Smooth muscle cell (in vitro differentiated cells): Measurements from ENCODE around the gene TEX13B. TPM values are rescaled to one million over a fixed set of nuclear protein-coding genes. Genes with fewer than 3 reads are reported as not detected.

Experiments
- DNase-seq: peaks from one replicate; lab custom pipeline; 2025; ENCODE audit not compliant: unreplicated experiment; lab: John Stamatoyannopoulos, UW
- H2AFZ ChIP-seq: fragments of 200-600 bp; sonication (generic); 2 replicates; pipeline ENCODE4 v1.6.0; 2016; ENCODE audit warnings: antibody characterized with exemption, low read depth, mild to moderate bottlenecking
- H3F3A ChIP-seq: fragments of 200-600 bp; sonication (generic); 2 replicates; pipeline ENCODE4 v1.6.0; 2017; ENCODE audit warnings: antibody characterized with exemption, low read depth
- H3K27ac ChIP-seq: fragments of 200-600 bp; sonication (generic); 2 replicates; pipeline ENCODE4 v1.5.1; 2016; ENCODE audit warnings: low read depth, mild to moderate bottlenecking
- H3K27me3 ChIP-seq: fragments of 200-600 bp; sonication (generic); 2 replicates; pipeline ENCODE4 v1.6.1; 2016; ENCODE audit warnings: low read depth, mild to moderate bottlenecking
- H3K36me3 ChIP-seq: fragments of 200-600 bp; sonication (generic); 2 replicates; pipeline ENCODE4 v1.5.1; 2016; ENCODE audit warnings: low read depth
- H3K4me1 ChIP-seq: fragments of 200-600 bp; sonication (generic); 2 replicates; pipeline ENCODE4 v1.5.1; 2016; ENCODE audit warnings: low read depth
- H3K4me2 ChIP-seq: fragments of 200-600 bp; sonication (generic); 2 replicates; pipeline ENCODE4 v1.6.0; 2016; ENCODE audit warnings: mild to moderate bottlenecking
- H3K4me3 ChIP-seq: fragments of 200-600 bp; sonication (generic); 2 replicates; pipeline ENCODE4 v1.5.1; 2016; ENCODE audit warnings: mild to moderate bottlenecking
- H3K79me2 ChIP-seq: fragments of 200-600 bp; sonication (generic); 2 replicates; pipeline ENCODE4 v1.6.0; 2016; ENCODE audit warnings: low read depth, mild to moderate bottlenecking
- H3K9ac ChIP-seq: fragments of 200-600 bp; sonication (generic); 2 replicates; pipeline ENCODE4 v1.6.0; 2016; ENCODE audit warnings: low read depth
- H3K9me3 ChIP-seq: fragments of 200-600 bp; sonication (generic); replicated peaks from 2 replicates; pipeline ENCODE4 v1.5.1; 2016; ENCODE audit warnings: low read depth
- H4K20me1 ChIP-seq: fragments of 200-600 bp; sonication (generic); 2 replicates; pipeline ENCODE4 v1.6.0; 2016; ENCODE audit warnings: low read depth
- WGBS: methylation state at CpG from one replicate; pipeline ENCODE4 v1.1.7; 2016; ENCODE audit warnings: low lambda C conversion rate; 5-methylcytosine and 5-hydroxymethylcytosine counted together
- polyA plus RNA-seq: library from polyadenylated mRNA; unstranded; fragments of >200 nt; fragmentation: Nextera tagmentation; extraction: Ambion mirVana; gene quantifications from 2 replicates; pipeline ENCODE4 v1.2.1, GENCODE V29; 2016
- total RNA-seq: library from RNA; depleted of rRNA; stranded (reverse); fragments of >200 nt; gene quantifications from 2 replicates; pipeline ENCODE4 v1.2.3, GENCODE V29; 2014
- TF ChIP-seq, protein P1 (sequence below): fragments of 200-600 bp; sonication (generic); IDR thresholded peaks from 2 replicates; pipeline ENCODE4 v1.5.1; 2017; ENCODE audit warnings: borderline replicate concordance, mild to moderate bottlenecking, antibody characterized with exemption; ENCODE audit not compliant: insufficient read depth, poor library complexity, severe bottlenecking

Gene TEX13B
- total and polyA plus RNA-seq, 2 experiments from 2014 or later: not detected

DNA sequence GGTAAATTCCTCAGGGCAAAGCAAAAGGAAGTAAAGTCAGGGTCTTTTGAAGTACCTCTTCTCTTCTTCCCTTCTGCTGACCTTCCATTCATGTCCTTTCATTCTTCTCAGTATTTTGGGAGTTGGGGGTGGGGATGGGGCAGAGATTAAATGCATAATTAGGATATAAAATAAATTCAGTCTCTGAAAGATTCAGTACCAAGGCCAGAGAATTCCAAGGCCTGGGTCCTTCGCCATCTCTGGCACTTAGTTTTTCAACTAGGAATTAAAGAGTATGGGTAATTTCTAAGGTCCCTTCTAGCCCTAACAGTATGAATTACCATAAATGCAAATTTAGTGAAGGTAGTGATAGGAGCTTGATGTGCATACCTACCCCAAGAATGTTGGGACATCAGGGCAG, 47.9 kb downstream of the TEX13B start:
- no peaks in the 10 kb centered on the region for H4K20me1 ChIP-seq
- no peak overlapping the region for H3K9ac ChIP-seq
- no peak overlapping the region for H3K27ac ChIP-seq
- H3F3A ChIP-seq: no peaks in the 10 kb centered on the region
- no peak overlapping the region for H3K4me3 ChIP-seq
- no peak overlapping the region for H2AFZ ChIP-seq
- DNase-seq: no peak
- H3K79me2 ChIP-seq: no peaks in the 10 kb centered on the region
- WGBS: 81% methylated on average over 1 of the region's 1 CpG
- H3K9me3 ChIP-seq: no peaks in the 10 kb centered on the region
- no peak overlapping the region for H3K4me2 ChIP-seq
- no peaks in the 10 kb centered on the region for H3K36me3 ChIP-seq
- TF ChIP-seq, protein P1, sequence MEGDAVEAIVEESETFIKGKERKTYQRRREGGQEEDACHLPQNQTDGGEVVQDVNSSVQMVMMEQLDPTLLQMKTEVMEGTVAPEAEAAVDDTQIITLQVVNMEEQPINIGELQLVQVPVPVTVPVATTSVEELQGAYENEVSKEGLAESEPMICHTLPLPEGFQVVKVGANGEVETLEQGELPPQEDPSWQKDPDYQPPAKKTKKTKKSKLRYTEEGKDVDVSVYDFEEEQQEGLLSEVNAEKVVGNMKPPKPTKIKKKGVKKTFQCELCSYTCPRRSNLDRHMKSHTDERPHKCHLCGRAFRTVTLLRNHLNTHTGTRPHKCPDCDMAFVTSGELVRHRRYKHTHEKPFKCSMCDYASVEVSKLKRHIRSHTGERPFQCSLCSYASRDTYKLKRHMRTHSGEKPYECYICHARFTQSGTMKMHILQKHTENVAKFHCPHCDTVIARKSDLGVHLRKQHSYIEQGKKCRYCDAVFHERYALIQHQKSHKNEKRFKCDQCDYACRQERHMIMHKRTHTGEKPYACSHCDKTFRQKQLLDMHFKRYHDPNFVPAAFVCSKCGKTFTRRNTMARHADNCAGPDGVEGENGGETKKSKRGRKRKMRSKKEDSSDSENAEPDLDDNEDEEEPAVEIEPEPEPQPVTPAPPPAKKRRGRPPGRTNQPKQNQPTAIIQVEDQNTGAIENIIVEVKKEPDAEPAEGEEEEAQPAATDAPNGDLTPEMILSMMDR: no peak
- H3K27me3 ChIP-seq: no peaks in the 10 kb centered on the region
- H3K4me1 ChIP-seq: no peaks in the 10 kb centered on the region

Other genes with a start within 250 kb of the TEX13B start
- 144 and 163 TPM in 2 replicates for gene TSC22D3, start 206.6 kb downstream of the TEX13B start, total RNA-seq
- gene TSC22D3, start 206.6 kb downstream of the TEX13B start, polyA plus RNA-seq: 202 and 271 TPM in 2 replicates
- gene NCBP2L, start 204.6 kb downstream of the TEX13B start, total RNA-seq: not detected in 2 replicates
- gene NCBP2L, start 204.6 kb downstream of the TEX13B start, polyA plus RNA-seq: not detected in 2 replicates
- 11.1 and 16.6 TPM in 2 replicates for gene MID2, start 156.5 kb downstream of the TEX13B start, total RNA-seq
- gene MID2, start 156.5 kb downstream of the TEX13B start, polyA plus RNA-seq: 4.9 and 6.7 TPM in 2 replicates
- gene VSIG1, start 62.7 kb upstream of the TEX13B start, total RNA-seq: 0.36 TPM in 1 of 2 replicates, not detected in the other
- gene VSIG1, start 62.7 kb upstream of the TEX13B start, polyA plus RNA-seq: 0.20 TPM in 1 of 2 replicates, not detected in the other
- gene PSMD10, start 109.2 kb upstream of the TEX13B start, total RNA-seq: 93.9 and 128 TPM in 2 replicates
- 75.6 and 83.9 TPM in 2 replicates for gene PSMD10, start 109.2 kb upstream of the TEX13B start, polyA plus RNA-seq
- gene ATG4A, start 109.4 kb upstream of the TEX13B start, total RNA-seq: 14.3 and 16.4 TPM in 2 replicates
- gene ATG4A, start 109.4 kb upstream of the TEX13B start, polyA plus RNA-seq: 10.2 and 14.0 TPM in 2 replicates